Gastrocnemius medialis (tissue), 4 donors: Measurements from ENCODE around the gene CARD11. TPM values are rescaled to one million over a fixed set of nuclear protein-coding genes. Genes with fewer than 3 reads are reported as not detected.

Experiments
- ATAC-seq, 2 donors: fragments of 150-250 bp; one replicate each; pipeline ENCODE4 v1.9.1; 2016
- DNase-seq, 2 donors: peaks; one replicate each; pipeline ENCODE4 v3.0.0-alpha.2; 2019
- H3K27ac ChIP-seq, 4 donors: fragments of 200-600 bp; sonication (generic); 1 replicate in 1 of 4; 2 replicates in 3 of 4; pipeline ENCODE4 v1.5.1; 2016 to 2018; ENCODE audit warnings: mild to moderate bottlenecking in 2 of 4, moderate library complexity in 1 of 4
- H3K27me3 ChIP-seq, 3 donors: fragments of 200-600 bp; sonication (generic) in 2 of 3; 1 replicate in 1 of 3; 2 replicates in 2 of 3; pipeline versions ENCODE4 v1.5.1 to v1.6.0; 2016 to 2019; ENCODE audit warnings: mild to moderate bottlenecking in 1 of 3, moderate library complexity in 1 of 3
- H3K36me3 ChIP-seq, 2 donors: fragments of 200-600 bp; sonication (generic) in 1 of 2; one replicate each; pipeline ENCODE4 v1.5.1; 2017 to 2018
- H3K4me1 ChIP-seq, 2 donors: fragments of 200-600 bp; sonication (generic) in 1 of 2; one replicate each; pipeline ENCODE4 v1.5.1; 2016 to 2017; ENCODE audit warnings: mild to moderate bottlenecking in 2 of 2
- H3K4me3 ChIP-seq, 4 donors: fragments of 200-600 bp; sonication (generic) in 3 of 4; 1 replicate in 1 of 4; 2 replicates in 3 of 4; pipeline ENCODE4 v1.5.1; 2016 to 2019; ENCODE audit warnings: mild to moderate bottlenecking in 2 of 4
- H3K9me3 ChIP-seq, 3 donors: fragments of 200-600 bp; sonication (generic) in 2 of 3; 1 replicate in 1 of 3; 2 replicates in 2 of 3; pipeline ENCODE4 v1.5.1; 2016 to 2019
- CTCF ChIP-seq, 5 experiments: fragments of 450-650 bp in 3 of 5; fragments of 200-600 bp in 2 of 5; sonication (generic) in 2 of 5; IDR thresholded peaks in 4 of 5; conservative IDR thresholded peaks in 1 of 5; 1 replicate in 4 of 5; 2 replicates in 1 of 5; pipeline ENCODE4 v1.5.1; 2016 to 2019; ENCODE audit warnings: antibody characterized with exemption in 5 of 5, mild to moderate bottlenecking in 3 of 5, moderate library complexity in 3 of 5
- POLR2A ChIP-seq, 2 donors: fragments of 450-650 bp; IDR thresholded peaks; one replicate each; pipeline ENCODE4 v1.6.1; 2017; ENCODE audit warnings: antibody characterized with exemption in 2 of 2, mild to moderate bottlenecking in 2 of 2, moderate library complexity in 2 of 2
- in situ Hi-C, 4 donors: fragments of 200-750 bp; cut with MboI; loops; one replicate each; pipeline versions ENCODE4 v1.15.0 to v1.8.0; 2017; ENCODE audit warnings: low sequenced_read_pairs in 4 of 4
- intact Hi-C: fragments of 100-400 bp; cut with DNase I; formaldehyde crosslinking; loops from one replicate; pipeline ENCODE4 v1.15.1; 2023; ENCODE audit warnings: low total_unique reads
- total RNA-seq, 4 donors: library from RNA; depleted of rRNA; stranded (reverse); fragments of >200 nt; gene quantifications; one replicate each; pipeline versions ENCODE4 v1.1.0 to v1.2.3, GENCODE V29; 2016

The CARD11 gene
- total RNA-seq, 4 donors from 2014 or later: 0.13 TPM; not detected in 3

GRCh38 chr7:3013975-3014792 lies 29.5 kb downstream of the CARD11 start:
- in situ Hi-C loops (no loop called here), intact Hi-C loops (no loop called here)
- no peak for DNase-seq
- TF ChIP-seq CTCF (IDR thresholded peaks at IDR 0.05 in 4 of 5, conservative IDR thresholded peaks at IDR 0.05 in 1 of 5): no peak
- no peak for TF ChIP-seq POLR2A (IDR thresholded peaks at IDR 0.05)
- Histone ChIP-seq H3K4me3 (no peak overlapping the region), H3K36me3 (no peaks in the 10 kb centered on the region), H3K27me3 (no peaks in the 10 kb centered on the region), H3K27ac (no peak overlapping the region), H3K4me1 (no peaks in the 10 kb centered on the region), H3K9me3 (no peaks in the 10 kb centered on the region)
- ATAC-seq: no peak

DNA sequence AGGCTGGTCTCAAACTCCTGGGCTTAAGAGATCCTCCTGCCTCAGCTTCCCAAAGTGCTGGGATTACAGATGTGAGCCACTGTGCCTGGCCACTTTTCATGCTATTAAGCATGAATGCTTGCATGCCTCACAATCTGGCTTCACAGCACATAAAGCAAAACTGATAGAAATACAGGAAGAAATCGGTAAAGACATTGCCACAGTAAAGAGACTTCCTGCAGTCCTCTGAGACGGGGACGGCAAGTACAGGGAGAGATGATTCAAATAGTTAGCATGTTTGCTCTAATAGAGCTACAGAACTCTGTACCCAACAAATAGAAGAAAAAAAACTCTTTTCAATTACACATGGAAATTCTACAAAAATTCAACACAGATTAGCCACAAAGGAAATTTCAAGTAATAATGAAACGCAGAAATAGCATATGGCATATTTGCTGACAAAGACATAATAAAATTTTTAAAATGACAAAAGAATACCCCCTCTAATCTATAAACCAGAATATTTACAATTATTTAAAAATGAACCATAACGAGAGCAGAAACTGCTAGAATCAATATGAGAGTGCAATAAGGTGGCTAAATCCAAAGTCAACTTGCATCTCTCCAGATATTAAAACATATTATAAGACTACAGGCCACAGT lies 32.3 kb downstream of the CARD11 start:
- no peak for DNase-seq
- ATAC-seq: no peak
- Histone ChIP-seq H3K36me3 (no peaks in the 10 kb centered on the region), H3K4me3 (no peak overlapping the region), H3K4me1 (no peaks in the 10 kb centered on the region), H3K27me3 (no peaks in the 10 kb centered on the region), H3K27ac (no peak overlapping the region), H3K9me3 (no peaks in the 10 kb centered on the region)
- in situ Hi-C loops: no loop called here
- intact Hi-C loops: no loop called here
- TF ChIP-seq POLR2A (IDR thresholded peaks at IDR 0.05): no peak
- TF ChIP-seq CTCF (IDR thresholded peaks at IDR 0.05 in 4 of 5, conservative IDR thresholded peaks at IDR 0.05 in 1 of 5): no peak

- H3K4me1 ChIP-seq: no peaks in the 10 kb centered on the region
- H3K27ac ChIP-seq: no peak overlapping the region
- H3K4me3 ChIP-seq: no peak overlapping the region
- H3K9me3 ChIP-seq: no peaks in the 10 kb centered on the region
- DNase-seq (no peak), ATAC-seq (no peak)
- in situ Hi-C loops: no loop called here
- no peaks in the 10 kb centered on the region for H3K27me3 ChIP-seq
- intact Hi-C loops: no loop called here
- TF ChIP-seq CTCF (IDR thresholded peaks at IDR 0.05 in 4 of 5, conservative IDR thresholded peaks at IDR 0.05 in 1 of 5): no peak
- no peak for TF ChIP-seq POLR2A (IDR thresholded peaks at IDR 0.05)
- no peaks in the 10 kb centered on the region for H3K36me3 ChIP-seq
Measured at GRCh38 chr7:3010161-3010560, 33.5 kb downstream of the CARD11 start.

DNA sequence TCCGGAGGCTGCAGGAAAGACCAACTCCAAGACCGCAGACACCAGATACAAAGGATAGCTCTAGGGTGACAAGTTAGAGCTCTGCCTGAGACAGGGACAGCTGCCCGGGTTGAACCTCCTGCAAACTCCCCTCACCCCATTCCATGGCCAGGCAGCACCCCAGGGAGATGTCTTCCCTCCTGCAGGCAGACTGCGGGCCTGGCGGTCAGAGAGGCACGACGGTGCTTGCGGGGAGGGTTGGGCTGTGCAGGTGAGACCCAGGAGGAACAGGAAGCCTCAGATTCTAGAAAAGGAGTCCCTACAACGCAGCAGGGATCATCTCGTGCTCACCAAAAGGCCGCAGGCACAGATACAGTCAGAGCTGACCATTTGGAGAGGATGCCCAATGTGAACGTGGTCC lies 34.6 kb downstream of the CARD11 start:
- ATAC-seq (no peak), DNase-seq (no peak)
- no peak for TF ChIP-seq POLR2A (IDR thresholded peaks at IDR 0.05)
- no peak for TF ChIP-seq CTCF (IDR thresholded peaks at IDR 0.05 in 4 of 5, conservative IDR thresholded peaks at IDR 0.05 in 1 of 5)
- H3K4me1 ChIP-seq: no peaks in the 10 kb centered on the region
- no peaks in the 10 kb centered on the region for H3K36me3 ChIP-seq
- in situ Hi-C loops: no loop called here
- no peaks in the 10 kb centered on the region for H3K27me3 ChIP-seq
- intact Hi-C loops: no loop called here
- no peak overlapping the region for H3K27ac ChIP-seq
- H3K4me3 ChIP-seq: no peak overlapping the region
- no peaks in the 10 kb centered on the region for H3K9me3 ChIP-seq
